A673 (cell line): ENCODE measurements around the gene NEK6.

Source experiments
- CTCF ChIP-seq: fragments of 300-800, 200-600 bp; sonication (generic); conservative IDR thresholded peaks from 2 replicates; pipeline ENCODE4 v1.5.1; 2017; ENCODE audit warnings: low read depth, mild to moderate bottlenecking, antibody characterized with exemption, low read length, moderate library complexity, mixed read lengths
- EZH2 ChIP-seq: fragments of 200-600 bp; sonication (generic); IDR thresholded peaks from 2 replicates; pipeline ENCODE4 v1.6.1; 2017; ENCODE audit warnings: borderline replicate concordance, low read depth, mild to moderate bottlenecking, mixed read lengths, antibody characterized with exemption, low read length; ENCODE audit not compliant: poor library complexity, severe bottlenecking

- TF ChIP-seq CTCF (no peak), EZH2 (no peak)
Observed at GRCh38 chr9:124353166-124353768, 95.5 kb downstream of the NEK6 start.
